Gastrocnemius medialis (tissue), 4 donors: ENCODE data around the gene PTPRN2. TPM values are rescaled to one million over a fixed set of nuclear protein-coding genes. Genes with fewer than 3 reads are reported as not detected.

Experiments
- ATAC-seq, 2 donors: fragments of 150-250 bp; one replicate each; pipeline ENCODE4 v1.9.1; 2016
- DNase-seq, 2 donors: peaks; one replicate each; pipeline ENCODE4 v3.0.0-alpha.2; 2019
- H3K27ac ChIP-seq, 4 donors: fragments of 200-600 bp; sonication (generic); 1 replicate in 1 of 4; 2 replicates in 3 of 4; pipeline ENCODE4 v1.5.1; 2016 to 2018; ENCODE audit warnings: mild to moderate bottlenecking in 2 of 4, moderate library complexity in 1 of 4
- H3K27me3 ChIP-seq, 3 donors: fragments of 200-600 bp; sonication (generic) in 2 of 3; 1 replicate in 1 of 3; 2 replicates in 2 of 3; pipeline versions ENCODE4 v1.5.1 to v1.6.0; 2016 to 2019; ENCODE audit warnings: mild to moderate bottlenecking in 1 of 3, moderate library complexity in 1 of 3
- H3K36me3 ChIP-seq, 2 donors: fragments of 200-600 bp; sonication (generic) in 1 of 2; one replicate each; pipeline ENCODE4 v1.5.1; 2017 to 2018
- H3K4me1 ChIP-seq, 2 donors: fragments of 200-600 bp; sonication (generic) in 1 of 2; one replicate each; pipeline ENCODE4 v1.5.1; 2016 to 2017; ENCODE audit warnings: mild to moderate bottlenecking in 2 of 2
- H3K4me3 ChIP-seq, 4 donors: fragments of 200-600 bp; sonication (generic) in 3 of 4; 1 replicate in 1 of 4; 2 replicates in 3 of 4; pipeline ENCODE4 v1.5.1; 2016 to 2019; ENCODE audit warnings: mild to moderate bottlenecking in 2 of 4
- H3K9me3 ChIP-seq, 3 donors: fragments of 200-600 bp; sonication (generic) in 2 of 3; 1 replicate in 1 of 3; 2 replicates in 2 of 3; pipeline ENCODE4 v1.5.1; 2016 to 2019
- CTCF ChIP-seq, 5 experiments: fragments of 450-650 bp in 3 of 5; fragments of 200-600 bp in 2 of 5; sonication (generic) in 2 of 5; IDR thresholded peaks in 4 of 5; conservative IDR thresholded peaks in 1 of 5; 1 replicate in 4 of 5; 2 replicates in 1 of 5; pipeline ENCODE4 v1.5.1; 2016 to 2019; ENCODE audit warnings: antibody characterized with exemption in 5 of 5, mild to moderate bottlenecking in 3 of 5, moderate library complexity in 3 of 5
- POLR2A ChIP-seq, 2 donors: fragments of 450-650 bp; IDR thresholded peaks; one replicate each; pipeline ENCODE4 v1.6.1; 2017; ENCODE audit warnings: antibody characterized with exemption in 2 of 2, mild to moderate bottlenecking in 2 of 2, moderate library complexity in 2 of 2
- in situ Hi-C, 4 donors: fragments of 200-750 bp; cut with MboI; loops; one replicate each; pipeline versions ENCODE4 v1.15.0 to v1.8.0; 2017; ENCODE audit warnings: low sequenced_read_pairs in 4 of 4
- intact Hi-C: fragments of 100-400 bp; cut with DNase I; formaldehyde crosslinking; loops from one replicate; pipeline ENCODE4 v1.15.1; 2023; ENCODE audit warnings: low total_unique reads
- total RNA-seq, 4 donors: library from RNA; depleted of rRNA; stranded (reverse); fragments of >200 nt; gene quantifications; one replicate each; pipeline versions ENCODE4 v1.1.0 to v1.2.3, GENCODE V29; 2016

Gene PTPRN2
- total RNA-seq, 4 donors from 2014 or later = 0.66 to 0.85 (median 0.81) TPM

DNA sequence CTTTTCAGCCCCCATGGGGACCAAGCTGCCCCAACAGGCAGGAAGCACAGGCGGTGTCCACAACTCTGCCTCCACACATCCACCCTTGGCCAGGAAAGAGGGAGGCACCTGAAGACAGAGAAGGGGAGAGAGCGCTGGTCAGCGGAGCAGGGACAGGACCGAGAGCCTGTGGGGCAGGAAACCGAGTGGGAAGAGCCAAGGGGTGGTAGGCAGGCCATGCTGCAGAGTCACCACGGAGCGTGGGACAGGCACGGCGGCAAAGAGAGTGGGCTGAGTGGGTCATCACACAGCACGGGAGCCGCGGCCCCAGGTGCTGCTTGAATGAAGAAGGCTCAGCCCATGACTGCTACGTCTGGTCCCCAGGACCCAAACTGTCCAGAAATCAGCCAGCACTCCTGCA is 109.8 kb downstream of the PTPRN2 start:
- no peak overlapping the region for H3K27ac ChIP-seq
- H3K4me3 ChIP-seq = no peak overlapping the region
- no peaks in the 10 kb centered on the region for H3K4me1 ChIP-seq
- peaks cover 0 to 4% (median 0%) of the 10 kb centered on the region in 3 donors for H3K27me3 ChIP-seq
- no peaks in the 10 kb centered on the region for H3K9me3 ChIP-seq
- H3K36me3 ChIP-seq = no peaks in the 10 kb centered on the region
- in situ Hi-C loops (no loop called here), intact Hi-C loops (no loop called here)
- no peak for ATAC-seq
- DNase-seq = no peak
- TF ChIP-seq POLR2A (IDR thresholded peaks at IDR 0.05) (no peak), CTCF (IDR thresholded peaks at IDR 0.05 in 4 of 5, conservative IDR thresholded peaks at IDR 0.05 in 1 of 5) (no peak)

DNA sequence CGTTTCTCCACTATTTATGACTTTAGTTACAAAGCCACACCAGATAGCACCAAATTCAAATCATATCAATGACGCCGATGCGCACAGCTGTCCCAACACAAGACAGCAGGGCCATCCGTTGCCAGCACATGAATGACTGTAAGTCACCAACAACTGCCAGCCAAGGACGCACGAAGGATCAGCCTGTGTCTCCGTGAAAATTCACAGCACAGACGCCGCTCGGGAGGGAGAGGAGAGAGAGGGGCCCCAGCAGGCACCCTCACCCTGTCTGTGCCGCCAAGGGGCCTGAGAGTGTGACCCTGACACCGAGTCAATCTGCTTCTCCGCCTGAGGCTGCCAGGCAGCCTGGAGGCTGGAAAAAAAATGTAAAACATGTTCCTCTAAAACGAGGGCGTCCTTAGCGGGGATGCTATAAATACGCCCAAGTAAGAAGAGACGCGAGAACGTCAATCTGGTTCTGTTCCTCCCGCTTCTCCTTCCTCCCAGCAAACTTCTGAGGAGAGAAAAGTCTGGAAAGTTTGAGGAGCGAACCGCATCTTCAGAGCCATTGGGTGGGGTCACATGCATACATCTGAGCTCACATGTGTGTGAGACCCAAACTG is 111.2 kb downstream of the PTPRN2 start:
- H3K4me1 ChIP-seq = no peaks in the 10 kb centered on the region
- TF ChIP-seq CTCF (IDR thresholded peaks at IDR 0.05 in 4 of 5, conservative IDR thresholded peaks at IDR 0.05 in 1 of 5) (no peak), POLR2A (IDR thresholded peaks at IDR 0.05) (no peak)
- ATAC-seq = no peak
- H3K27me3 ChIP-seq = peaks cover 0 to 4% (median 0%) of the 10 kb centered on the region in 3 donors
- no peak overlapping the region for H3K27ac ChIP-seq
- no peak overlapping the region for H3K4me3 ChIP-seq
- DNase-seq = no peak
- intact Hi-C loops = no loop called here
- no peaks in the 10 kb centered on the region for H3K9me3 ChIP-seq
- in situ Hi-C loops = no loop called here
- no peaks in the 10 kb centered on the region for H3K36me3 ChIP-seq

DNA sequence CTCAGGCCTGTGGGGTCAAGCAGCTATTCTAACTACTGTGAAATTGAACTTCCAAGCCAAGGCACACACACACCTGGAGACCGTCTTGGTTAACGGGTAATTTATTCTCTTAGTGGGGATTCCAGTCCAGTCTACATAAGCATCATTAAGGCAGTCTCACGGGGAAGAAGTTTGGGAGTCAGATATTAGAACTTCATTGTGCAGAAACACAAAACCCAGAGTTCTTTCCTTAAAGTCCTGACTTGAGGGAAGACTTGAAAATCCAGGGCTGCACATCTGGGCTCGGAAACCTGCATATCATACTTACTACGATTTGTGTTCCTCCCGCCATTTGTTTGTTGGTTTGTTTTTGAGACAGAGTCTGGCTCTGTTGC is 112.0 kb downstream of the PTPRN2 start:
- Histone ChIP-seq H3K36me3 (no peaks in the 10 kb centered on the region), H3K9me3 (no peaks in the 10 kb centered on the region), H3K27me3 (peaks cover 0 to 4% (median 0%) of the 10 kb centered on the region in 3 donors), H3K4me1 (no peaks in the 10 kb centered on the region), H3K27ac (no peak overlapping the region), H3K4me3 (no peak overlapping the region)
- in situ Hi-C loops = no loop called here
- ATAC-seq (no peak), DNase-seq (no peak)
- intact Hi-C loops = no loop called here
- no peak for TF ChIP-seq POLR2A (IDR thresholded peaks at IDR 0.05)
- TF ChIP-seq CTCF (IDR thresholded peaks at IDR 0.05 in 4 of 5, conservative IDR thresholded peaks at IDR 0.05 in 1 of 5) = no peak

DNA sequence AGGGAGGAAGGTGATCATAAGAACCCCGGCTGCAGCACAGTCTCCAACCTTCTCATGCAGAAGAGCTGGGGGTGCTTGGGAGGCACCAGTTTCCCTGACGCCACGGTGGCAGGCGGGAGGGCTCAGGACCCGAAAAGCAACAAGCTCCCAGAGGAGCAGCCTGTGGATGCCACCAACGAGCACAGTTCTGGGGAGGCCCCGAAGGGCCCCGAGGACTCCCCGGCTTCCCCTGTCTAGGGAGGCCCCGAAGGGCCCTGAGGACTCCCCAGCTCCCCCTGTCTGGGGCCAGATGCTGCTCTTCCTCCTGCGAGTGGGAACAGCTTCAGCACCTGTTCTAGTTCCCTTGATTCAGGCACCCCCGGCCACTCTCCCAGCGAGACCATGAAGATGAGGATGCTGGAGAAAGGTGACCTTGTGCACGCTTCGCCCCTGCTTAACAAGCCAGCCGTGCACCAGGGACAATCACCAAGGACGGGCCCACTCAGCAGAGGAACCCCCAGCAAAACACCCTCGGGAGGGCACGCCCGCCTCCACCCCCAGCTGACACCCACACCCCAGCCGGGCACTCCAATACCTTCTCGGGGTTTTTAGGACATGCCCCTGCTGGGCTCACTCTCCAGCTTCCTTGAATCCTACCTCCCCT is 112.5 kb downstream of the PTPRN2 start:
- H3K4me3 ChIP-seq = no peak overlapping the region
- no peaks in the 10 kb centered on the region for H3K36me3 ChIP-seq
- TF ChIP-seq POLR2A (IDR thresholded peaks at IDR 0.05) (no peak), CTCF (IDR thresholded peaks at IDR 0.05 in 4 of 5, conservative IDR thresholded peaks at IDR 0.05 in 1 of 5) (no peak)
- no peak overlapping the region for H3K27ac ChIP-seq
- ATAC-seq = no peak
- no peak for DNase-seq
- in situ Hi-C loops = no loop called here
- H3K4me1 ChIP-seq = no peaks in the 10 kb centered on the region
- no peaks in the 10 kb centered on the region for H3K9me3 ChIP-seq
- intact Hi-C loops = no loop called here
- peaks cover 0 to 4% (median 0%) of the 10 kb centered on the region in 3 donors for H3K27me3 ChIP-seq
